GM12872 (cell line): ENCODE measurements around the gene SLC16A9.

ENCODE experiments used
- CTCF ChIP-seq: IDR thresholded peaks from 3 replicates; pipeline ENCODE4 v1.5.1; 2011; ENCODE audit warnings: low read depth, mild to moderate bottlenecking, low read length, moderate library complexity; ENCODE audit not compliant: insufficient read depth

The SLC16A9 gene

GRCh38 chr10:59694936-59695335, 14.7 kb downstream of the SLC16A9 start:
- no peak for TF ChIP-seq CTCF

GRCh38 chr10:59692113-59692512, 17.5 kb downstream of the SLC16A9 start:
- no peak for TF ChIP-seq CTCF

DNA sequence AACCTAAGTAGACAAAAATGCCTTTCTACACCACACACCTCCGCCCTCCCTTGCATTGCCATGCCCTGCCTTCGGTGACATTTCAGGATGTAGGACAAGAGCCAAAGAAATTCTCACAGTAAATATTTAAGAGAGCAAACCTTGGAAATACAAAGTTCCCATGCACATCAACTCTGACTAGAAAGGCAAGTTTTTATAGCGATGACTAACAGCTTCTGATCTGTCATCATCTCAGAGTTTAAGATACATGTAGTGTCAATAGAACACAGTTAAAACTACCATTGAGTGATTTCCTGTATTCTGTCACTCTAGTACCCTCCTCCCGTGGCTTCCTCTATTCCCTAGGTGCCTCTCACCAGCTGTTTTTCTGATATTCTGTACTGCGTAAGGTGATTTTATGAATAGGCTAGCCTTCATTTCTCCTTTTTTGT, 20.7 kb downstream of the SLC16A9 start:
- TF ChIP-seq CTCF = no peak

DNA sequence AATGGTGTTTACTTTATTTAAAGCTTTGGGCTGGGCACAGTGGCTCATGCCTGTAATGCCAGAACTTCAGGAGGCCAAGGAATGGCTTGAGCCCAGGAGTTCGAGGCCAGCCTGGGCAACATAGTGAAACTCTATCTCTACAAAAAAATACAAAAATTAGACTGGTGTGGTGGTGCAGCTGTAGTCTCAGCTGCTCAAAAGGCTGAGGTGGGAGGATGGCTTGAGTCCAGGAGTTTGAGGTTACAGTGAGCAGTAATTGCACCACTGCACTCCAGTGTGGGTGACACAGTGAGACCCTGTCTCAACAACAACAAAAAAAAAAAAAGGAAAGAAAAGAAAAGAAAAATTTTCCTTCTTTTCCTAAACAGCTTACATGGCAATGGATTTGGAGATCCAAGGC, 22.0 kb downstream of the SLC16A9 start:
- no peak for TF ChIP-seq CTCF

- TF ChIP-seq CTCF = no peak
These were observed 25.6 kb downstream of the SLC16A9 start for GRCh38 chr10:59684006-59684405.

DNA sequence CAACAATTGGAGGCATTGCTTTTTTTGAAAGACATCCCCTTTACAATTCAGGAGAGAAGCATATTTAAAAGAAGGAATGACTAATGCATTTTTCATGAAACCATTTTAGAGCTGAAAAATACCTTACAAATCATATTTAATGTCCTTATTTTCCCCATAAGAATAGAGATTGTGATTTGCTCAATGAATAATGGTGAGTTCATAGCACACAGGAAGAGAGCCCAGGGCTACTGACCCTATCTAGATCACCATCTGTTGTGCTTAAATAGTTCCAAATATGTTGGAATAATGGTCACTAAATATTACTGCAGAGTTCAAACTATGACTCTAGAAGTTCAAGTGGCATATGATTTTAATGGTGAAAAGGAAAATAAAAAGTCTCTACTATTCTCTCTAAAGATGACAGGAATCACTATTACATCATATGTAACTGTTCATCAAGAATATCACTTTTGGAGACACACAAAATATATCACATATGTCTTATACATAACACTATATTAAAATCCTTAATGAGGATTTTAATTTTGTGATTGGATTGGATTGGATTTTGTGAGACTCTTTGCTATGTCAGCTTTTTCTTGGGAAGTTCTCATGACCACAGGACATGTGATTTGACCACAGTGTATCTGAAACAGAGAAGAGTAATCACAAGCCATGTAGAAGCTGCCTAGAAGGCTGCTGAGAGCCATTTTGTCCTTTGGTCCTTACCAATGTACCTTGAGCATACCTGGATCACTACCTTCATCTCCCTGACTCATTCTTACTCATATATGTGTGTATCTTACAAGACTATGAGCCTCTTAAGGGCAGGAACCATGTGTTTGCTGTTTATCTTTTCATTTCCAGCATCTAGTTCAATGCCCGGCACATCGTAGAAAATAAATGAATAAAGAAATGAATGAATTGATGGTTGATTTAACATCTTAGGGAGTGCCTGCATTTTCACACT, 26.4 kb downstream of the SLC16A9 start:
- TF ChIP-seq CTCF = no peak

DNA sequence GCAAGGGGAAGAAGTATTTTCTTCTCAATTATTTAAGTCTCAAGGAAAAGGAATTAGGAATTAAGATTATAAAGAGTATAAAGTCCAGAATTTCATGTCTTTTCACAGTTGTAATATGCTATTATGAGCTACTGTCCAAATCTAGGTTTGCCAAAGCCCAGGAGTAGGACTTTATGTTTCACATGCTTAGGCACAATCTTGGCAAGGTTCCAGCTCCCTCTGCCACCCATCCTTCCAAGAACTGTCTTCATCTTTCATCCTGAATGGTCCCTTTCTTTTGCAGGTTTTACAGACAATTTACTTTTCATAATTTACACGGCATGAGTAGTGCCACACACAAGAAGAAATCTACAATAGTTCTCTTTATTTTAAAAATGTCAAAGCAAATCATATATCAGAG, 29.5 kb downstream of the SLC16A9 start:
- TF ChIP-seq CTCF = no peak
